Fibroblast of lung (primary cell): Measurements from ENCODE around the gene ANKRD65. TPM values are rescaled to one million over a fixed set of nuclear protein-coding genes. Genes with fewer than 3 reads are reported as not detected.
"Not testable (repeated sequence)": the region's sequence is repeated elsewhere in the genome, so short reads cannot be mapped to it uniquely, and the experiment has no call there.

Source experiments
- DNase-seq, 2 donors: peaks; one replicate each; pipeline versions ENCODE4 v3.0.0 to v3.0.0-alpha.2; 2010; ENCODE audit warnings: low read depth in 2 of 2
- H2AFZ ChIP-seq: 2 replicates; pipeline ENCODE4 v1.5.1; 2012; ENCODE audit warnings: low read length, control low read depth, inconsistent platforms
- H3K27ac ChIP-seq: 2 replicates; pipeline ENCODE4 v1.5.1; 2011; ENCODE audit warnings: low read length, control low read depth; ENCODE audit not compliant: insufficient read depth
- H3K27me3 ChIP-seq: 2 replicates; pipeline ENCODE4 v1.5.1; 2011; ENCODE audit warnings: mild to moderate bottlenecking, low read length; ENCODE audit not compliant: control insufficient read depth, insufficient read depth
- H3K36me3 ChIP-seq: 2 replicates; pipeline ENCODE4 v1.5.1; 2011; ENCODE audit warnings: low read length; ENCODE audit not compliant: control insufficient read depth, insufficient read depth
- H3K4me1 ChIP-seq: 2 replicates; pipeline ENCODE4 v1.5.1; 2011; ENCODE audit warnings: low read length; ENCODE audit not compliant: control insufficient read depth, insufficient read depth; ENCODE audit errors: extremely low read depth
- H3K4me2 ChIP-seq: 2 replicates; pipeline ENCODE4 v1.5.1; 2011; ENCODE audit warnings: low read length, control low read depth; ENCODE audit not compliant: insufficient read depth; ENCODE audit errors: extremely low read depth
- H3K4me3 ChIP-seq, 4 experiments: fragments of 200-600 bp in 1 of 4; sonication (generic) in 1 of 4; replicated peaks in 1 of 4; 2 replicates each; pipeline ENCODE4 v1.5.1; 2011 to 2016; ENCODE audit warnings: low read length in 4 of 4, low read depth in 3 of 4, mild to moderate bottlenecking in 3 of 4, control low read depth in 2 of 4, inconsistent platforms in 1 of 4, mixed read lengths in 1 of 4; ENCODE audit not compliant: insufficient read depth in 1 of 4; ENCODE audit errors: control extremely low read depth in 1 of 4
- H3K79me2 ChIP-seq: 2 replicates; pipeline ENCODE4 v1.5.1; 2012; ENCODE audit warnings: mild to moderate bottlenecking, low read length, inconsistent platforms; ENCODE audit not compliant: control insufficient read depth, insufficient read depth
- H3K9ac ChIP-seq: 2 replicates; pipeline ENCODE4 v1.5.1; 2011; ENCODE audit warnings: mild to moderate bottlenecking, low read length, control low read depth; ENCODE audit not compliant: insufficient read depth
- H3K9me3 ChIP-seq: 2 replicates; pipeline ENCODE4 v1.5.1; 2012; ENCODE audit warnings: low read depth, low read length; ENCODE audit not compliant: control insufficient read depth, insufficient read depth
- H4K20me1 ChIP-seq: 2 replicates; pipeline ENCODE4 v1.5.1; 2011; ENCODE audit warnings: low read length; ENCODE audit not compliant: control insufficient read depth, insufficient read depth; ENCODE audit errors: extremely low read depth
- CTCF ChIP-seq, 2 donors: IDR thresholded peaks in 1 of 2; conservative IDR thresholded peaks in 1 of 2; 1 replicate in 1 of 2; 2 replicates in 1 of 2; pipeline ENCODE4 v1.5.1; 2011 to 2012; ENCODE audit warnings: low read length in 2 of 2, control low read depth in 1 of 2, inconsistent platforms in 1 of 2, low read depth in 1 of 2, mild to moderate bottlenecking in 1 of 2
- EZH2 ChIP-seq: IDR thresholded peaks from 2 replicates; pipeline ENCODE4 v1.5.1; 2012; ENCODE audit warnings: low read length, control low read depth, mild to moderate bottlenecking; ENCODE audit errors: missing control alignments
- polyA minus RNA-seq: library from RNA; depleted of rRNA, polyadenylated mRNA; stranded (reverse); fragments of >200 nt; gene quantifications from 2 replicates; pipeline ENCODE4 v1.2.3, GENCODE V29; 2011; ENCODE audit warnings: low replicate concordance
- polyA plus RNA-seq, 2 donors: library from polyadenylated mRNA; depleted of rRNA in 1 of 2; stranded (reverse) in 1 of 2; unstranded in 1 of 2; fragments of >200 nt; gene quantifications; 2 replicates each; pipeline ENCODE4 v1.2.1, GENCODE V29; 2011 to 2012; ENCODE audit warnings: missing spikeins in 1 of 2
- total RNA-seq: library from RNA; depleted of rRNA; stranded (reverse); fragments of >200 nt; gene quantifications from 2 replicates; pipeline ENCODE4 v1.2.1, GENCODE V29; 2014

Gene ANKRD65
- total RNA-seq (1.3 and 2.0 TPM in 2 replicates), polyA plus RNA-seq (0.84 and 1.9 TPM in 2 replicates), polyA minus RNA-seq (1.4 TPM in 1 of 2 replicates, not detected in the other)
- 0.86 and 2.9 TPM in 2 replicates for polyA plus RNA-seq (2012)

GRCh38 chr1:1421147-1421906, at the start of gene ANKRD65:
ANKRD65 (minus strand) TSS chr1:1421276; CDS start chr1:1421005, 271 bp downstream.
- no peak within 1 kb of the TSS for H3K4me2 ChIP-seq
- TF ChIP-seq CTCF (conservative IDR thresholded peaks at IDR 0.05 in 1 of 2, IDR thresholded peaks at IDR 0.05 in 1 of 2; ENCODE audit: low read depth in 1 of 2, low read length in 2 of 2), result no peak
- no peak for TF ChIP-seq EZH2
- H3K27me3 ChIP-seq, result no peaks in the 10 kb centered on the region
- H3K4me1 ChIP-seq, result peaks cover 4% of the 10 kb centered on the region
- no peaks in the 10 kb centered on the region for H3K79me2 ChIP-seq
- H3K4me3 ChIP-seq, result peak within 1 kb of the TSS in 1 of 4 experiments; percentile 10
- H3K36me3 ChIP-seq, result no peaks in the 10 kb centered on the region
- H3K27ac ChIP-seq, result no peak within 1 kb of the TSS
- no peaks in the 10 kb centered on the region for H4K20me1 ChIP-seq
- no peak within 1 kb of the TSS for H2AFZ ChIP-seq
- H3K9ac ChIP-seq, result no peak within 1 kb of the TSS
- DNase-seq, result no peak
- H3K9me3 ChIP-seq, result no peaks in the 10 kb centered on the region

GRCh38 chr1:1468196-1468985, 47.3 kb upstream of the ANKRD65 start:
- not testable (repeated sequence) for H2AFZ ChIP-seq, H3K27me3 ChIP-seq, DNase-seq, H3K36me3 ChIP-seq, H3K4me1 ChIP-seq, H3K9me3 ChIP-seq, H3K4me2 ChIP-seq, H4K20me1 ChIP-seq, H3K4me3 ChIP-seq, H3K27ac ChIP-seq, H3K9ac ChIP-seq
- peaks cover 12% of the 10 kb centered on the region for H3K79me2 ChIP-seq

GRCh38 chr1:1463312-1463711, 42.2 kb upstream of the ANKRD65 start:
- Histone ChIP-seq H4K20me1 (no peaks in the 10 kb centered on the region), H2AFZ (no peak overlapping the region), H3K4me1 (no peaks in the 10 kb centered on the region), H3K4me2 (no peak overlapping the region), H3K27me3 (no peaks in the 10 kb centered on the region), H3K79me2 (no peaks in the 10 kb centered on the region), H3K27ac (no peak overlapping the region), H3K9me3 (no peaks in the 10 kb centered on the region), H3K36me3 (no peaks in the 10 kb centered on the region), H3K4me3 (no peak overlapping the region), H3K9ac (no peak overlapping the region)
- no peak for DNase-seq
- TF ChIP-seq EZH2 (no peak), CTCF (conservative IDR thresholded peaks at IDR 0.05 in 1 of 2, IDR thresholded peaks at IDR 0.05 in 1 of 2; ENCODE audit: low read depth in 1 of 2, low read length in 2 of 2) (no peak)
